UCSD-AML1 (cell line): Measurements from ENCODE around the gene DLGAP4.
A peak's percentile ranks its signal among the peaks of the same experiment; 100 is the strongest.

Experiments
- DNase-seq: peaks from one replicate; lab custom pipeline; 2025; ENCODE audit not compliant: unreplicated experiment; lab: John Stamatoyannopoulos, UW

Gene DLGAP4

GRCh38 chr20:36320898-36321695, 15.0 kb downstream of the DLGAP4 start:
- no peak for DNase-seq

DNA sequence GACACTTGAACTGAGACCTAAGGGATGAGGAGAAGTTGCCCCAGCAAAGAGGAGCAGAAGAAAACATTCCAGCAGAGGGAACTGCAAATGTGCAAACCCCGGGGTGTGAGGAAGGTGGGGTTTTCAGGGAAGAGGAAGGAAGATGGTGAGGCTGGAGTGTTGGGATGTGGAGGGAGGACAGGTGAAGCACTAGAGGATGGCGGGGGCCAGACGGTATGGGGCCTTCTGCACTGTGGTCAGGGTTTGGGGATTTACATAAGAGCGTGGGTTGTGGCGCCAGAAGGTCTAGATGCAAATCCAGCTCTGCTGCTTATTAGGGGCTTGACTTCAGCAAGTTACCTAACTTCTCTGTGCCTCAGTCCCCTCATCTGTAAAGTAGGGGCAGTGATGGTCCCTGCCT, 16.0 kb downstream of the DLGAP4 start:
- DNase-seq: no peak

GRCh38 chr20:36330091-36330490, 24.0 kb downstream of the DLGAP4 start:
- no peak for DNase-seq

DNA sequence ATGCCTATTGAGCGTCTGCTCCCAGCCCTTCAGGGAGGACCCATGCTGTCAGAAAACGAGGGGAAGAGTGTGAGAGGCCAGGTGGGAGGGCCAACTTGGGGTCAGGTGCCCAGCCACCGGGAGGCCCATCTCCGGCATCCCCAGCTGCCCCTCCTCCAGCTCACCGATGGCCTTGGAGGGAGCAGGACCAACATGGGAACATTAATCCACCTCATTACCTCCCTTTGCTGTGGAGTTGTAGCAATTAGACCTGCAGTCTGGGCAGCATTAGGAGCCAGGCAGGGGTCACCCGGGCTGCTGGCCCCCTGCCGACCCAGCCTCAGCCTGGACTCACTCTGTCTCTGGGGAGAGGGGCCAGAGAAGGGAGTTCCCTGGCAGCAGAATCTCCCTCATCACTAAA, 25.1 kb downstream of the DLGAP4 start:
- no peak for DNase-seq

DNA sequence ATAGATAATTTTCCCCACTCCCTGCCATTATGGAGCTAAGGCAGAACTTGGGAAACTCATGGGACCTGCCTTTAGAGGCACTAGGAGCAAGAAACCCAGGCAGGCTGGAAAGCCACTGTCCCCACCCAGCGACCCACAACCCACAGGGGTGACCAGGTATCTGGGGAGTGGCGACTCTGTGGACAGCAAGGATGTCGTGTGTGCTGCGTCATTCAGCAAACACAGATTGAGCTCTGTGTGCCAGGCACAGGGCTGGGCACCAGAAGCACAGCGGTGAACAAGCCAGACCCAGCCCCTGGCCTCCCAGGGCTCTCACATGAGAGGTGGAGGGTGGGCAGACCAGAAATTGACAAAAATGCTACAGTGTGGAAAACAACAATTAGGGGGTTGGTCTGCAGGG, 27.7 kb downstream of the DLGAP4 start:
- DNase-seq: no peak

GRCh38 chr20:36334281-36335205, 28.4 kb downstream of the DLGAP4 start:
- DNase-seq: no peak

DNA sequence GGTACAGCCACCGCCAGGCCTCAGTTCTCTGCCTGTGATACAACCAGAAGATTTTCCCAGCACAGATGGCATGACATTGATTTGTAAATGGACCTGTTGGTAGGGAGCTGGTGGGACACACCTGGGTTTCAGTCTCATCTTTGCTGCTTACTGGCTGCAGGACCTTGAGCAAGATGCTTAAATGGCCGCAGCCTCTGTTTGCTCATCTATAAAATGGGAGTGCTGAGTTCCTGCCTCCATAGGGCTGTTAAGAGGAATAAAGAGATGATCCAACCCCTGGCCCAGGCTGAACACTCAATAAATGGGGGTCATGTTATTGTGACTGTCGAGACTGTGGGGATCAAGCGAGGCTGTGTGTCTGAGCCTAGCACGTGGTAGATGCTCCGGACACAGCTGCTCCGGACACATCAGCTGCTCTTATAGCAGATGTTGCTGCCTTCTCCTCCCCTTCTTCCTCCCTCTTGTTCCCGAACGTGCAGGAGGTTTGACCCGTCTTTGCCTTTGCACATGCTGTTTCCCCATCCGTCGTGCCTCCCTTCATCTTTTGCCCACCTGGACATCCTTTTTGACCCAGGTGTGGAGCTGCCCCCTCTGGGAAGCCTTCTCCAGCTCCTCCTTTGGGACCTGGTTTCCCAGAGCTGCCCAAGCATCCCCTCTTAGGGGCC, 29.2 kb downstream of the DLGAP4 start:
- DNase-seq: no peak

DNA sequence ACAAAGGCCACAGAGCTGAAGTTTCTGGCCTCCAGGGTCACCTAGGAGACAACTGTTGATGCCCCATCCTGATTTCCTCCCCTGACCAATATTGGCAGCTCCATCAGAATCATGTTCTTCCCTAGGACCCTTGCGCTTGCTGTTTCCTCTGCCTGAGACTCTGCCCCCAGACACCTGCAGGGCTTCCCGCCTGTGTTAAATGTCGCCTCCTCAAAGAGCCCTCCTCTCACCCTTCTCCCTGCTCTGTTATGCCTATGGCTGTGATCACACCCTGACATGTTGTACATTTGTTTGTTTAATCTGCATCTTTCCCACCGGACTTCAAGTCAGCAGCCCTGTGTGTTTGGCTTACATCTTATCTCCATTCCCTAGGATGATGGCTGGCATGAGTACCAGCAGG, 30.1 kb downstream of the DLGAP4 start:
- no peak for DNase-seq

DNA sequence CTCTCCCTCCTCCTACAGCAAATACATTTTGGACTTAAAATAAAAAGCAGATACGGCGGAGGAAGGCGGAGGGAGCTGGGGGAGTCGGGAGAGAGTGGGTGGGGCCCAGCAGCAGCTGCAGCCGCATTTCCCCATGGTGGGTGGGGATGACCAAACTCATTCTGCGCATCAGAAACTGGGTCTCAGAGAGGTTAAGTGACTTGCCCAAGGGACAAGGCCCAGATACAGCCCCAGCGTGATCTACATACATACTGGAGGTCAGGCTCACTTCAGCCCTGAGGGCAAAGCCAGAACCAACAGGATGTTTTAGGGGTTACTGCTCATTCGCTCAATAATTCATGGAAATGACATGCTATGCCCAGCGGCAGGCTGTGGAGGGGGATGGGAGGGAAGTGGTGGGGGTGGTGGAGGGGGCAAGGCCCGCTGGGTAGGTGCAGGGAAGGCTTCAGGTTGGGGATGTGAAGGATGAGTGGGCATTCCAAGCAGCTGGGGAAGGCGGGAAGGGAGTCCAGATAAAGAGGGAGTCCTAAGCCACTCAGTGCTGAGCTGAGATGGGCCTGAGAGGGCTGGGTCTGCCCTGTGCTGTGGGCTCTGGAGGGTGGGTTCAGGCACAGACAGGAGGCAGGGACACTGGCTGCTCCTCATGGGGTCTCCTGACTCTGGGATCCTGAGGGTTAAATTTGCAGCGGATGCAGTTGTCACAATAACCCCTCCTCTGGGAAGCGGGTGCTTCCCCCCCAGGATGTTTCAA, 31.0 kb downstream of the DLGAP4 start:
- no peak for DNase-seq

DNA sequence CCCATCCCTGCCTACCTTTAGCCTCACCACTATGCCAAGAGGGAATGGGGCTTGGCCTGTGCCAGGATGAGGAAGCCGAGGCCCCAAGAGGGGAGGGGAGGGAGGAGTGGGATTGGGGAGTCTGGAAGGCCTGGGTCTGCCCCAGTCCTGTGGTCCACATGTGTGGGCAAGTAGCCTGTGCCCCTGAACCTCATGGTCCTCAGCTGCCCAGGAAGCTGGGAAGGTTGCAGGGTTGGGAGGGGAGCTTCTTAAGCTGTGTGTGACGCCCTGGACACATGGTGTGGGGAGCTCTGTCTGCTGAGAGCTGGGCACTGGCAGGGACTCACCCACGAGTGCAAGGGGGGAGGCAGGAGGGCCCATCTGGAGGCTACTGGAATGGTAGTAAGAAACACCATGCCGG, 31.7 kb downstream of the DLGAP4 start:
- no peak for DNase-seq

DNA sequence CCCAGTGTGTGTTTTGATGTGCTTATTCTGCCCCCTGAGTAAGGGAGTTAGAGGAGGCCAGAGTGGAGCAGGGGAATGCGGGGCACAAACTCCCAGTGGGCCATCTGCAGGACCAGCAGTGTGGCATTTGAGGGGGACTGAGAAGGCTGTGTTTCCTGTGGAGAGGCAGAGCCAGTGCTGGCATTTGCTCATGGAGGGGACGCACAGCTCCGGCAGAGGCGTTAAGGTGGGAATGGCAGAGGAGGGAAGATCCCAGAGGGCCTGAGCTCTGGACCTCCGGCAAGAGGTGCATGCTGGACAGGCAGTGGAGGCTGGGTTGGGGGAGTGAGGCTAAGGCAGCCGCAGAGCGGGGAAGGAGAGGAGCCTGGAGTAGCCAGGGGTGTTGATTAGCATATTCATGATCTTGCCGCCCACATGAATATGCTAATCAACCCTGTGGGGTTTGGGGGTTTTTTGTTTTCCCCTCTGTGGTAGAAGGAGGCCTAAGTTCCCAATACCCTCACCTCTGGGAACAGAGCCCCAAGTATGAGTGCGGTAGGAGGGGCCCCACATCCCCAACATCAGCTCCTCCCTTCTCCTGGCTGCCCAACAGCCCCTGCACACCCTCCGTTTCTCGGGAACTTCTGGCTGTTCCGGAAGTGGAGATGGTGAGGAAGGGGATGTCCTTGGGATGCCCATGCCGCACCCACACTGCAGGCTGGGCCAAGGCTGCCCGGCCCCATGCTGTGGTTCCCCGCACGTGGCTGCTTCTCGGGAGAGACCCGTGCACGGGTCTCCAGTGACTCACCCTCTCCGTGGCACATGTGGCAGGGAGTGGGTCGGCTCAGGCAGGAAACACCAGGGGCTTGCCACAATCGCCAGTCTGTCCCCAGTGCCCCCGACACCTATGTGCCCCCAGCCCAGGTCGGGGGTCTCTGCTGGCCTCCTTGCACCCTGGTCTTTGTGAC, 33.8 kb downstream of the DLGAP4 start:
- DNase-seq: no peak

DNA sequence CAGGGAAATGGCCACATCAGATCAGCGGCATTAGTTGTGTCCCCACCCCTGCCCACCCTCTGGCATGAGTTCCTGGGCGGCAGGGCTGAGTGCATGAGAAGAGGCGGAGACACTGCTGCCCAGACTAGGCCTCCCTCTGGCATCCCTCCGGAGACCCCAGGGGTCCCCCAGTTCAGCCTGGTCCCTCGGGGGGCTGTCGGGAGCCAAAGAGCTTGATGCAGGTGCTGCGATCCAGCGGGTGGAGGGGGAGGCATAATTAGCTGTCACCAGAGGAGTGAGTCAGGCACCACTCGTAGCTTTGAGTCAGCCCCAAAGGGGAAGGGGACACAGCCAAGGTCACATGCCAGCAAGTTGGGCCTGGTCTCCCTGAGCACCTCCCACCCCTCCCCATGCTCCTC, 34.5 kb downstream of the DLGAP4 start:
- no peak for DNase-seq

- no peak for DNase-seq
Observed at GRCh38 chr20:36341331-36342020, 35.3 kb downstream of the DLGAP4 start.

GRCh38 chr20:36342331-36343120, 36.4 kb downstream of the DLGAP4 start:
- no peak for DNase-seq

GRCh38 chr20:36343641-36344040, 37.5 kb downstream of the DLGAP4 start:
- DNase-seq: no peak

- DNase-seq: peak; percentile 34
Observed at GRCh38 chr20:36344517-36345132, 38.5 kb downstream of the DLGAP4 start.

DNA sequence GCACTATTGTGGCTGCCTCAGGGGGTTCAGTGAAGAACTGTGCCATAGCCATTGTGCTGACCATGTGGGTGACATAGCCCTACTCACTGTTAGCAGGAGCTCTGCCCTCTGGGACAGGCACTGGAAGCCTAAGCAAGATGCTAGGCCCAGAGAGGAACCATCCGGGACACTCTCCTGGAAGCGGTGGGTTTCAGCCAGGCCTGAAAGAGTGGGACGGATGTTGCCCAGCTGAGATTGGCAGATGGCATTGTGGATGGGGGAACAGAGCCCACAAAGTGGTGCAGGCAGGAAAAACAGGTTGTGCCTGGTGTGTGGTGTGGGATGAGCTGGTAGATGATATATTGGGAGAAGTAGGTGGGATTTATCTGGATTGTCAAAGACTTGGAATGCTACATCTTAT, 40.1 kb downstream of the DLGAP4 start:
- DNase-seq: no peak
